Stimulated activated CD4-positive, alpha-beta T cell treated with anti-CD3 and anti-CD28 coated beads, Interleukin-4, amount 100 ng/mL, for 1 hour (primary cell): ENCODE results near the gene CALU.

Experiments used
- DNase-seq: peaks from one replicate; pipeline ENCODE4 v3.0.0-alpha.2; 2020

Gene CALU

DNA sequence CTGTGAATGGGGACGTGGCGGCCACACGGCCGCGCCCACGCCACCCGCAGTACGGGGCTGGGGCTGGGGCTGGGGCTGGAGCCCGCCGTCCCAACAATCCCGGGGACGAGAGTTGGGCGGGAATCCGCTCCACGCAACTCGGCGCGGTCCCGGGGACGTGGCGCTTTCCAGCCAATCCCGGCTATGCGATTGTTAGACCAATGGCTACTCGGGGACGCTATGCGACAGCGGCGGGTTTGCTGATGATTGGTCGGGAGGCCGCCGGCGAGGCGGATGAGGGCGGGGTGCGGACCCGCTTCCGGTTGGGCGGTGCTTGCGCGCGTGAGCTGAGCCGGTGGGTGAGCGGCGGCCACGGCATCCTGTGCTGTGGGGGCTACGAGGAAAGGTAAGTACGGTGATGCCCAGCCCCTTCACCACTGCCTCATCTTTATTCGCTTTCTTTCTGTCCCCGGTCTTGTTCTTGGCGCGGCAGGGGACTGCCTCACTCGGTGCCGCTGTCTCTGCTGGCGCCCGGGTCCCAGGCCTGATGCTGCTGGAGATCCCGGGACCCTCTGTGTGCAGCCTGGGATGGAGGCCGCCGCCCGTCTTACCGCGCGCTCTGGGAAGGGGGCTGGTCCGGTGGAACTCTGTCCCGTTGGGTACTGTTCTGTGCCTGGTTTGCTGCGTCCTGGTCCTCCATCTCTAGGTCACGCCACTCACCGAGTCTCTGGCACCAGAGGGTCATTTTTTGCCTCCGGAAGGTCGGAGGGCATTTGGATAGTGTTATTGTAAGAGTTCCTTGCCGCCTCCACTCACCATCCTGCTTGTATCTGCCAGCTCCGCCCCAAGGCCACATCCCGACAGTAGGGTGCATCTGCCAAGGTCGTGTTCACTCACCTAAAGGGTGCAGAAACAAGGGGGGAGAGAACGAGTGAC lies at the start of gene CALU:
CALU (plus strand) TSS at position 312 of the 915 bp plus-strand sequence. CDS start 9,225 bp downstream, outside the sequence.
- DNase-seq: peak; percentile 94

GRCh38 chr7:128691227-128691626 lies 47.9 kb upstream of the CALU start:
- DNase-seq: no peak

- DNase-seq: no peak
Measured at GRCh38 chr7:128692623-128693270, 46.4 kb upstream of the CALU start.

- no peak for DNase-seq
Measured at GRCh38 chr7:128693373-128694015, 45.7 kb upstream of the CALU start.

DNA sequence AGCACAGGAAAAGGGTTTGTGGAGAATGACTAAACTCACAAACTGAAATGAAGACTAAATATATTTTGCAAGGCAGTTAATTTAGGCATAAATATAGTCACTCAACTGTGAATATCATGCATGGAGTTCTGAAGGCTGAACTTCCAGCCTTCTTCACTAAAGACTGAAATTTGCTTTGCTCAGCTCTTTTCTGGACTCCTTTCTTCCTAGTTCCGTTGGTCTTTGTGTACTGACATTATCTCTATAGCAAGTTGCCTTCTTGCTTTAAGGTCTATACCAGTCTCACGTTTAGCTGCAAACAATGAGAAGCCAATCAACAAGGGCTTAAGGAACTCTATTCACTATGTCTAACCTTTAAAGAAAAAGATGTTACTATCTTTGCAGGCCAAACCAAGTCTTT lies 44.4 kb upstream of the CALU start:
- DNase-seq: no peak

DNA sequence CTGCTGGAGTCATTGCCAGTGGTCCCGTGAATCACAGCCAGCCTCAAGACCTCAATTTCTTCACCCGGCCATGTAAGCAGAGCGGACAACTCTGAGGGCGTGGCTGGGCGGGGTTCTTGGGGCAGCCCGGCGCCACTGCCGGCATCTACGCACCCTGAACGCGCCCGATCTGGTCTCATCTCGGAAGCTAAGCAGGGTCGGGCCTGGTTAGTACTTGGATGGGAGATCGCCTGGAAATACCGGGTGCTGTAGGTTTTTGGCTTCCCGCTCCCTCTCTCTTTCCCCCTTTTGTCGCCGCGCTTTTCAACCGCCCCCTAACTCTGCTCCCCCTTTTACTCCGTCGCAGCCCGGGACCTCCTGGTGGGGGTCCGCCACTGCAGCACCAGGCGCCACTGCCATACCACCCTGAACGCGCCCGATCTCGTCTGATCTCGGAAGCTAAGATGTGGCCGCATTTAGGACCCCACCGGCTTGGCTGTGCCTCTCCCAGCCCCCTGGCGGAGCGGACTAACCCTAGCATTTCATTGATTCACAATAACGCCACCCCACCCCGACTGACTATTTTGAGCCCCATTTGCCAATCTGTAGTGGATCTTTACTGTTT lies 41.8 kb upstream of the CALU start:
- peak; percentile 42 for DNase-seq

DNA sequence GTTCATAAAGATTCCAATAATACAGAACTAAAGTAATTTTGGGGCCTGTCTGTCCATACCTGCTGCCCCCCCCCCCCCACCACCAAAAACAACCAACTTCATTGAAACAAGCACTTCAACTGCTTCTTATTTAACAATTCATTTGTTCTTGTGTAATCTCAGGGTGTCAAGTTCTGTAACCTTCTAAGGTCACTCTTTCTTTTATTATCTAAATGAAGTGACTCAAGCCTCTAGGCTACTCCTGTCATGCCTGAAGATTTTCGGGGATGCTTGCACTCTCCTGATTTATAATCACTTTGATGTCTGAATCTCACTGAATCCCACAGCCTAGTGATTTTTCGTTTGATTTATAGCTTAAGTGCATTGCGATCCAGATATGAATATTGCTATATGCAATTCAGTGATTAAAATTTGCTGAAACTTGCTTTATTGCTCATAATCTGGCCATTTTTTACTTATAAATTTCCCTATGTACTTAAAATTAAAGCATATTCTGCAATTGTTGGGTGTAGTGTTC lies 39.9 kb upstream of the CALU start:
- no peak for DNase-seq

- DNase-seq: no peak
Measured at GRCh38 chr7:128699895-128700294, 39.3 kb upstream of the CALU start.

DNA sequence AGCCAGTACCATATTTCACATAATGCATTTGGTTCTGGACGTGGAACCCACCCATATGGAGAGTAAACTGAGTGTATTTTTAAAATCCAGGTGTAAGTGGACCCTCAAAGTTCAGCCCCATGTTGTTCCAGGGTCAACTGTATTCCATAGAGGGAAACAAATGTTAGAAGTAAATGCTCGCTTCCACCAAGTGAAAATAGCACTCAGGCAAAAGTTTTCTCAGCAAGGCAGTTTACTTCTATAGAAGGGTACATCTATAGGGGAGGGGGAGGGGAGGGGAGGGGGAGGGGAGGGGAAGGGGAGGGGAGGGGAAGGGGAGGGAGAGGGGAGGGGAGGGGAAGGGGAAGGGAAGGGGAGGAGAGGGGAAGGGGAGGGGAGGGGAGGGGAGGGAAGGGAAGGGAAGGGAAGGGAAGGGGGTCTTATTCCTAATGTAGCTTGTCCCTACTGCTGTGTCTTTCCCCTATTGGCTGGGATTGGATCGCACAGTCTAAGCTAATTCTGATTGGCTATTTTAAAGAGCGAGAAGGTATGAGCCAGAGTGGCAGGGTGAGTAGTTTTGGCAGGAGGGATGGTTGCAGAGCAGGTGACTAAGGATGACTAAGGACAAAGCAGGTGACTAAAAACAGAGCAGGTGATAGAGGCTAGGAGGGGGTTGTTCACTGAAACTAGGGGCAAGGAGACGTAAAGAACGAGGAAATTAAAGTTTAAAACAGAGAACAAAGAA lies 37.9 kb upstream of the CALU start:
- no peak for DNase-seq

DNA sequence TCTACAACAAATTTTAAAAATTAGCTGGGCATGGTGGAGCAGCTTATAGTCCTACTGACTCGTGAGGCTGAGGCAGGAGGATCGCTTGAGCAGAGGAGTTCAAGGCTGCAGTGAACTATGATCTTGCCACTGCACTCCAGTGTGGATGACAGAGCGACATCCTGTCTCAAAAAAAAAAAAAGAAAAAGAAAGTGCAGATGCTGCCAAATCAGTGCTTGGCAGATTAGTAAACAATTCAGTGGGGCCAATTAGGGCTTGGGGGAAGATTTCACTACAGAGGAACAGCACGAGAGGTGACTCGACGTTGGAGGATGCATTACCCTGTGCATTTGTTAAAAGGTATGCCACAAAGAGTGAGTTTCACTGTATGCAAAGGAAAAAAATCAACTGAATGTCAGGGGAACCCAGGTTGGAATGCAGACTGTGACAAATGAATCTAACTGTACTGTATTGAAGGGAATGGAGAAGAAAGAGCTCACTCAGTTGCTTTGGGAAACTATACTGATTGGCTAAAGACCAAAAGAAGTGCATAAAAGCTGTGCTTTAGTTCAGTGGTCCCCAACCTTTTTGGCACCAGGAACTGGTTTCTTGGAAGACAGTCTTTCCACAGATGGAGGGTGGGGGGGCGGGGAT lies 35.4 kb upstream of the CALU start:
- no peak for DNase-seq

- DNase-seq: no peak
Measured at GRCh38 chr7:128705891-128706333, 33.2 kb upstream of the CALU start.

- no peak for DNase-seq
Measured at GRCh38 chr7:128707752-128708151, 31.4 kb upstream of the CALU start.

DNA sequence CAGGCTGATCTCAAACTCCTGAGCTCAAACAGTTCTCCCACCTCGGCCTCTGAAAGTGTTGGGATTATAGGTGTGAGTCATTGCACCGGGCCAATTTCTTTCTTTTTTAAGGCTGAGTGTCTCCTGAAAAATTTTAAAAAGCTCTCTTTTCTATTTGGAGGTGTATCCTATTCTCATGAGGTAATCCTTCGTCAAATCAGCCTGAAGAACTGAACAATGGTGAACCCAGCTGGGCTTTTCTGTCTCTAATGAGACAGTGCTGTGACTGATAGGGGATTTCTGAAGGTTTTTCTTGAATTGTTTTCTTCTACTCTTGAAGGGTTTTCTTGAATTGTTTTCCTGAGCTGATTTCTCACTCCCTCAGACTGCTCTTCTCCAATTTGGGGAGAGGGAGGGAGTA lies 30.9 kb upstream of the CALU start:
- DNase-seq: no peak

- DNase-seq: no peak
Measured at GRCh38 chr7:128708824-128709223, 30.3 kb upstream of the CALU start.

DNA sequence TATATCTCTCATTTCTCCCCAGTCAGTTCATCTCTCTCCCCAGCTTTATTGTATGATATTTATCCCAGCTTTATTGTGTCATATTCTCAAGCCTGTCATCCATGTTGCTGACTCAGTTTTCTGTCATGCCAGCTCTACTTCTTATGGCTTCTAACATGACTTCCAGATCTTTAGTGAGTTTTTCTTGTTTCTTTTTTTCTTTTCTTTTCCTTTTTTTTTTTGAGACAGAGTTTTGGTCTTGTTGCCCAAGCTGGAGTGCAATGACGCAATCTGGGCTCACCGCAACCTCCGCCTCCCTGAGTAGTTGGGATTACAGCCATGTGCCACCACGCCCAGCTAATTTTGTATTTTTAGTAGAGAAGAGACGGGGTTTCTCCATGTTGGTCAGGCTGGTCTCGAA lies 28.7 kb upstream of the CALU start:
- DNase-seq: no peak

DNA sequence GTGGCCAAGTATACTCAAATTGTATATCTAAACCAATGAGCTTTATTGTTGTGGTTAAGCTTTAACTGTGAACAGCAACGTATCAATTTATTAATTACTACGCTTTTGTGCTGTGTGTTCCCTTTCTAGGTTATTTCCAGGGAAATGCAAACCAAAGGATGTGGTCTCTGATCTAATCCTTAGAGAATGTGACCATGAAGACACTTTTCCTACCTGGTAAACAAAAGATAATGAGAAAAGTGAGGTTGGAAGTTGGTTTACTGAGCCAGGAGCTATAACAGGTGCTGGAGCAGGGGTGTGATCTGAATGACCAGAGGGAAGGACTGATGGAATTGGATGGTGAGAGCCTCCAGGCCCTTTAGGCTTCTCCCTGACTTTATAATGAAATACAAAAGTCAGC lies 25.4 kb upstream of the CALU start:
- no peak for DNase-seq

GRCh38 chr7:128714701-128715495 lies 24.3 kb upstream of the CALU start:
- DNase-seq: no peak

GRCh38 chr7:128718967-128719642 lies 20.1 kb upstream of the CALU start:
- DNase-seq: no peak

GRCh38 chr7:128721376-128721775 lies 17.8 kb upstream of the CALU start:
- no peak for DNase-seq

GRCh38 chr7:128724743-128725142 lies 14.4 kb upstream of the CALU start:
- DNase-seq: no peak
